ENCODE measurements around the gene CPA5.
"Not testable (repeated sequence)": the region's sequence is repeated elsewhere in the genome, so short reads cannot be mapped to it uniquely, and the experiment has no call there.

CPA5 gene

DNA sequence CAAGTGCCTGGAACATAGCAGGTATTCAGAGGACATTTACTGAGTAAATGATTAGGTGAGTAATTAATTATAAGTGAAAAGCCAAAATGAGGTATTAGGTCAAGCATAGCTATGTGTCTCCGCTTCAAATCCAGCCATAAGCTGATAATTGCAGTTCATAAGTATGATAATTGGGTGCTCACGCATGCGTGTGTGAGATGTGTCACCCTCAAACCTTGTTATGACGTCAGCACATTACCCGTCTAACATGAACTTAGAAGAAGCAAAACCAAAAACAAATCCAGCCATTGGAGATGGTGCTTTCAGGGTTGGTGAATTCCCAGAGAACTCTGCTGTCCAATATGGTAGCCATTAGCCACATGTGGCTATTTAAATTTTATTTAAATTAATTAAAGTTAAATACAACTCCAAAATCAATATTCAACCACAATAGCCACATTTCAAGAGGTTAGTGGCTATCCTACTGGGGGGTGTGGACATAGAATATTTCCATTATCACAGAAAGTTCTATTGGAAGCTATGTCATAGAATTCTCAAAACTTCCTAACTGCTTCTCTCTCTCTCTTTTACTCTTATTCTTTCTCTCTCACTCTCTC is at the start of gene CPA5:
CPA5 (plus strand) TSS at position 546 of the 596 bp plus-strand sequence. CDS start 1,670 bp downstream, outside the sequence.
- DNase-seq (ENCODE audit: low spot score): no peak

DNA sequence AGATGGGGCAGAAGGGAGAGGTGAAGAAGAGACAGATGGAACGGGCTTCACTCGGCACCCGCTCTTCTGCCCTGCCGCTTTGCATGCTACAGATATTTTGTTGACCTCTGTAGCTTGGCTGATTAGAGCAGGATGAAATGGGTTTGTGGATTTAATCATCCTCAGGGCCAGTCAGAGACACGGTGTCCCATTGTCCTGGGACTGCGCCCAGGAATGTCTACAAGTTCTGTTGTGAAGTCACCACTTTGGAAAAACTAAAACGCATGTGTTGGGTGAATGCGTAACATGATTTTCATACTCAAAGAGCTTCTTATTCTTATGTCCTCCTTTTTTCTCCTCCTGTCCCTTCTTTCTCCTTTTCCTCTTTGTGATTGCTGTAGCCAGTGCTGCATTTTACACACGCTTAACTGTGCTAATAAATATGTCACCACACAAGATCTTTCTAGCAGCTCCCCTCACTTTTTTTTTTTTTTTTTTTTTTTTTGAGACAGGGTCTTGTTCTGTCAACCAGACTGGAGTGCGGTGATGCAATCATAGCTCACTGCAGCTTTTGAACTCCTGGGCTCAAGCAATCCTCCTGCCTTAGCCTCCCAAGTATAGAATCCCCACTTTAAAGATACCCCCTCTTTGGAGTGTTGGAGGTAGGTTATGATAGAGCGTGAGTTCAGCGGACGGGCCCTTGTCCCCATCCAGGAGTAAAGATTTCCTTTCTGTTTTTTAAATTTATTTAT is 48.2 kb upstream of the CPA5 start:
- DNase-seq (ENCODE audit: low spot score): no peak

- DNase-seq (ENCODE audit: low spot score): no peak
Observed at GRCh38 chr7:130297628-130298543, 46.7 kb upstream of the CPA5 start.

GRCh38 chr7:130298544-130299326 is 45.9 kb upstream of the CPA5 start:
- no peak for DNase-seq (ENCODE audit: low spot score)

GRCh38 chr7:130299866-130300265 is 44.8 kb upstream of the CPA5 start:
- DNase-seq (ENCODE audit: low spot score): no peak

- DNase-seq (ENCODE audit: low spot score): no peak
Observed at GRCh38 chr7:130301501-130302020, 43.1 kb upstream of the CPA5 start.

GRCh38 chr7:130302649-130303048 is 42.0 kb upstream of the CPA5 start:
- DNase-seq (ENCODE audit: low spot score): no peak

DNA sequence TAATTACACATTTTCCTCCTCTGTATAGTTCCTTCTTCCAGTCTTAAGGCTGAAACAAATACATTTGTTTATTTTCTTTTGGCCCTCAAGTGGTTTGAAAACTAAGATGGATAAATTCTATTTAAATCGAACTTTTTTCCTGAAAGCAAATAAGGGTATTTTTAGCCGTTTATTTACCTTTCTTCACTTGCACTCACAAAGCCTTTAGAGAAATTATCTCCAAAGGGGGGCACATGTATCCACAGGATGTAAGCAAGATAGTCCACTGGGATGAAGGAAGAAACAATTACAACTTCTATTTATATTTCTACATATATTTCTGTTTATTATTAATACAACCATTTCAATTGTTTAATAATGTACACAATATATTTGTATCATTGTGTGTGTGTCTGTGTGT is 41.5 kb upstream of the CPA5 start:
- DNase-seq (ENCODE audit: low spot score): no peak

DNA sequence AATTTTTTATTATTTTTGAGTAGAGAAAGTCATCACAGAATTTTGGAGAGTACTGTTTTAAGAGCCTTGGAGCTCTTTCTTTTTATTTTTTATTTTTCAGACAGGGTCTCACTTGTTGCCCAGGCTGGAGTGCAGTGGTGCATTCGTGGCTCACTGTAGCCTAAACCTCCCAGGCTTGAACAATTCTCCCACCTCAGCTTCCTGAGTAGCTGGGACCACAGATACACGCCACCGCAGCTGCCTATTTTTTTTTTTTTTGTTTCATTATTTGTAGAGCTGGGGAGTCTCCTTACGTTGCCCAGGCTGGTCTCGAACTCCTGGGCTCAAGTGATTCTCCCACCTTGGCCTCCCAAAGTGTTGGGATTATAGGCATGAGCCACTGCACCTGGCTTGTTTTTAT is 41.1 kb upstream of the CPA5 start:
- no peak for DNase-seq (ENCODE audit: low spot score)

DNA sequence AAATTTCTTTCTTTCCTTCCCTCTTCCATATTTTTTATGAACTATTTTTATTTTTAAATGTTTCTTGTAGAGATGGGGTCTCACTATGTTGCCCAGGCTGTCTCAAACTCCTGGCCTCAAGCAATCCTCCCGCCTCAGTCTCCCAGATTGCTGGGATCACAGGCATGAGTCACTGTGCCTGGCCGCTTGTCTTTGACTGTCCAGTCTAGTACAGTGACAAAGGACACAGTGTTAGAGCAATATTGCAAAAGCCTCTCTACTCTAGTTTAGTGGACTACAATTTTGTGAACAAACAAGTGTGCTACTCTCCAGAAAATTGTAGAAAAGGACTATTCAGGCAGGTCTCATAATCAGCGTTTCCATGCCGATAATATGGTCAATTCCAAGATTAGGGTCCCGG is 40.6 kb upstream of the CPA5 start:
- DNase-seq (ENCODE audit: low spot score): no peak

DNA sequence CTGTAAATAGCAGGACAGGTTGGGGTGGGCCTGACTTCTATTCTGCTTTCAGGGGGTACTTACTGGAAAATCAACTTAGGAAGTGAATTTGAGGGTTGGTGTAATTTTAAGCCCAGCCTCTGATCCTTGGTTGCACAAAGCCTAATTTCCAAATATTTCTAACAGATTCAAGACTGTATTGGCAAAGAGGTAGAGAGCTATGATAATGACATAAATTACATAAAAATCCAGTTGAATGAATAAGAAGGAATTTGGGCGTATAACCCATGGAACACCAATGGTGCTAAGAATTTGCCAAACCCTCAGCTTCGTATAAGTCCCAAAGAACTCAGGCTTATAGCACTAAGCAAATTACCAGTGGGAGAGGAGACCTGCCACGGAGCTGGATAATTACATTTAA is 39.7 kb upstream of the CPA5 start:
- no peak for DNase-seq (ENCODE audit: low spot score)

- DNase-seq (ENCODE audit: low spot score): no peak
Observed at GRCh38 chr7:130305433-130306042, 39.1 kb upstream of the CPA5 start.

DNA sequence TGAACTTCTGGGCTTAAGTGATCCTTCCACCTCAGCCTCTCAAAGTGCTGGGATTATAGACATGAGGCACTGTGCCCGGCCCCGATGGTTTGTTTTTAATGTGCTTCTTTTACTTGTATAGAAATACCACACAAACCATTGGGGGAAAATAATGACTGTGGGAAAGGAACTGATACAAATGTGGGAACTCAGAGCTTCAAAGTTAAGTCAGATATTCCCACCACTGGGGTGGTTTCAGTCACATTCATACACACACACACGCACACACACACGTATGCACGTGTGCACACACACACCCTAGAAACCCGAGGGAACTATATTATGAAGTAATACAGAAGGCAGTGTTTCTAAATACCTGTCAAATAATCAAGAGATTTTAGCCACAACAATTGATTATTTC is 34.6 kb upstream of the CPA5 start:
- no peak for DNase-seq (ENCODE audit: low spot score)

GRCh38 chr7:130314305-130314704 is 30.3 kb upstream of the CPA5 start:
- DNase-seq (ENCODE audit: low spot score): no peak

- DNase-seq (ENCODE audit: low spot score): no peak
Observed at GRCh38 chr7:130319541-130319940, 25.1 kb upstream of the CPA5 start.

DNA sequence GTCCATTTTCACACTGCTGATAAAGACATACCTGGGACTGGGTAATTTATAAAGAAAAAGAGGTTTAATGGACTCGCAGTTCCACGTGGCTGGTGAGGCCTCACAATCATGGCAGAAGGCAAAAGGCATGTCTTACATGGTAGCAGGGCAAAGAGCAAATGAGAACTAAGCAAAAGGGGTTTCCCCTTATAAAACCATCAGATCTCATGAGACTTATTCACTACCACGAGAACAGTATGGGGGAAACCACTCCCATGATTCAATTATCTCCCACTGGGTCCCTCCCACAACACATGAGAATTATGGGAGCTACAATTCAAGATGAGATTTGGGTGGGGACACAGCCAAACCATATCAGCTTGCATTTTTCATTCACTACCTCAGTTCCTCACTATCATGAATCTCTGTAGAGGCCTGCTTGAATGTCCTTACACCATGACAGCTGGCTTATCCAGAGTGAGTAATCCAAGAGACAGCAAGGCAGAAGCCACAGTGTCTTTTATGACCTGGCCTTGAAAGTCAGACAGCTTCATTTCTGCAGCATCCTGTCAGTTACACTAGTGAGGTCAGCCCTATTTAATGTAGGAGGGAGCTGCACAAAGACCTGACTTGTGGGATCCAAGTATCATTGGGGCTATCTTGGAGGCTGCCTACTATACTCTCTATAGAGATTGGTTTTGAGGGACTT is 22.9 kb upstream of the CPA5 start:
- not testable (repeated sequence) for DNase-seq (ENCODE audit: low spot score)

- DNase-seq (ENCODE audit: low spot score): no peak
Observed at GRCh38 chr7:130322615-130323014, 22.0 kb upstream of the CPA5 start.

GRCh38 chr7:130324306-130324943 is 20.2 kb upstream of the CPA5 start:
- no peak for DNase-seq (ENCODE audit: low spot score)

DNA sequence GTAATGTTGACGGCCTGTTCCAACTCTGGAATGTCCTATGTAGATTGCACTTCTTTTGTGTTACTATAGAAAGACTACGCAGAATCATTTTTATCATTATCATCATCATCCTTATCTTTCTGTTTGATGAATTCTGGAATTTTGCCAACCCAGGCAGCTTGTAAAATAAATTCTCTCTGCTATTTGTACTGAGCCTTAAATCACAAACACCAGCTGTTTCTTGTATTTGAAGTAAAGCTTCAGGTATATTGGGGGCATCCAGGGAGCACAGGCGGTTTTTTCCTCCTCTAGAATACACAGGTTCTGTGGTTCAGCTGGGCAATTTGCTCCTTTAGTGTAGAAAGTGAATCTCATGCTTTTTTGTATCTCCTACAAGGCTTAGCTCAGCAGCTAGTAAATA is 14.9 kb upstream of the CPA5 start:
- no peak for DNase-seq (ENCODE audit: low spot score)
